Sciatic nerve (tissue), 2 donors: ENCODE measurements around the gene UNC80. TPM values are rescaled to one million over a fixed set of nuclear protein-coding genes. Genes with fewer than 3 reads are reported as not detected.

Source experiments
- ATAC-seq: fragments of 200-7000 bp; cut with Tn5 transposase; one replicate; pipeline ENCODE4 v1.9.1; 2020; ENCODE audit warnings: mild to moderate bottlenecking, moderate library complexity
- DNase-seq: peaks from one replicate; pipeline ENCODE4 v3.0.0-alpha.2; 2020; ENCODE audit warnings: low spot score
- intact Hi-C: fragments of 100-400 bp; cut with DNase I; formaldehyde crosslinking; loops from one replicate; pipeline ENCODE4 v1.14.2; 2022
- total RNA-seq: library from RNA; stranded (reverse); fragmentation: NEBNext Ultra II Directional; extraction: Animal tissue kit (Norgen Biotek cat#: 25700); gene quantifications from one replicate; pipeline ENCODE4 v1.2.1, GENCODE V29; 2021
- donor health status: DM: no; HTN: no; CAD: no.
- donor health status: DM: no; HTN: no; CAD: no.

The UNC80 gene
- total RNA-seq, 1 donor from 2014 or later, result 0.22 TPM

DNA sequence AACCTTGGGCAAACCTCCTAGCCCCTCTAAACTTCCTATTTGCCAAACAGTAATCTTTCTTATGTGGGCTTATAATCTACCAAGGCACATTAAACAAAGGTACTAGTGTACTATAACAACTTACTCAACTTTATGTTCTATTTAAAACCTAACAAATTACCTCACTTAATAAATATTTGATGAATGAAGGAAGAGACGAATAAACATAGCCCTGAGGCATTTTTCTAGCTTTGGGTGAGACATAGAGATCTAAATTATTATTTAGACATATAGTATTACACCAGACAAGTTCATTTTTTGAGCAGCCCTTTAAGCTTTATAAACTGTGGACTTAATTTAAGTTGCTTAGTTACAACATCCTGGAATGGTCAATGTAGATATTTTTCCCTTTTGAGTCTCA lies 104.6 kb downstream of the UNC80 start:
- DNase-seq (no peak), ATAC-seq (no peak)
- intact Hi-C loops, result loop anchor here (5.0 kb wide), 1 partner anchor 109 kb away; no protein-coding TSS in a partner anchor

GRCh38 chr2:209878701-209879100 lies 107.1 kb downstream of the UNC80 start:
- no peak for DNase-seq
- intact Hi-C loops, result loop anchor here (5.0 kb wide), 1 partner anchor 111 kb away; no protein-coding TSS in a partner anchor
- no peak for ATAC-seq

DNA sequence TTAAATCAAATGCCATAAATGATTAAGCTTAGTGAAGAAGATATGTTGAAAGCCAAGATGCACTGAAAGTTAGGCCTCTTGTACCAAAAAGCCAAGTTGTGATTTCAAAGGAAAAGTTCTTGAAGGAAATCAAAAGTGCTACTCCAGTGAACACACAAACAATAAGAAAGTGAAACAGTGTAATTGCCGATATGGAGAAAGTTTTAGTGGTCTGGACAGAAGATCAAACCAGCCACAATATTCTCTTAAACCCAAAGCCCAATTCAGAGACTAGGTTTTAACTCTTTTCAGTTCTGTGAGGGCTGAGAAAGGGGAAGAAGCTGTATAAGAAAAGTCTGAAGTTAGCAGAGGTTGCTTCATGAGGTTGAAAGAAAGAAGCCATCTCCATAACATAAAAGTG lies 129.0 kb downstream of the UNC80 start:
- ATAC-seq, result no peak
- intact Hi-C loops, result no loop called here

GRCh38 chr2:209901172-209901571 lies 129.5 kb downstream of the UNC80 start:
- DNase-seq, result no peak
- intact Hi-C loops, result no loop called here

More for the DNA sequence above, 129.0 kb downstream of the UNC80 start:
- DNase-seq, result no peak

GRCh38 chr2:209905691-209906090 lies 134.1 kb downstream of the UNC80 start:
- DNase-seq (no peak), ATAC-seq (no peak)
- intact Hi-C loops, result no loop called here

More at GRCh38 chr2:209901172-209901571, 129.5 kb downstream of the UNC80 start:
- ATAC-seq, result no peak

DNA sequence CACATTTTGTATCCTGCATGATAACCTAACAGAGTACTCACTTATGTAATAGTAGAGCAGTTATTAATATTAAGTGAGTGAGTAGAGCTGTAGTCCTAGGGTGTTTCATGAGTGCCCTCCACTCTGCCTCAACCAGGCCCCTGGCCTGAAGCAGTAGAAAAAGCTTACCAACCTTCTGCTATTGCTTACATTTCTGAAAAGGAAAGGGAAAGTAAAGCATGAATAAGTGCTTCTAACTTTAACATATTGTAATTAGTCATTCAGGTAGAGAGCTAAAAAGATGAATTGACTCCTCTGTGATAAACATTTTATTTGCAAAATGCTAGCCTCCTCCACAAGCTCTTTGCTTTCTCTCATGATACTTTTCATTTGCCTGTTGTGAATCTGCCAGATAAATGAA lies 136.1 kb downstream of the UNC80 start:
- ATAC-seq (no peak), DNase-seq (no peak)
- intact Hi-C loops, result no loop called here

DNA sequence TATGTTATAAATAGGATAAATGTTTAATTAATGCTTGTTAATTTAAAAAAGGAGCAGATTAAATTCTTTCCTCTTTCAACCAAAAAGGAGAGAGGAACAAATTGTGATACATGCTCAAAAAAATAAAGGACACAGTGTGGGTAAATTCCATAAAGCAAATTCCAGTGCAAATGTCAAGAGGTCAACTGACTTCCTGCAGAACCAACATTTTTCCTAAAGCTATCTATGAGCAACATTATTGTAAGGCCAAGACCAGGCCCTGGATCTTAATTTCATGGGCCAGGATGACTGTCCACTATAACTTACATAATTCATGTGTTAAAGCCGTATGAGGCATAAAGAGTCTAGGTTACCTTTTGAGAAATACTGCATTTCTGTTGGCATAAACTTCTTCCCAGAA lies 136.9 kb downstream of the UNC80 start:
- no peak for ATAC-seq
- intact Hi-C loops, result no loop called here
- DNase-seq, result no peak

DNA sequence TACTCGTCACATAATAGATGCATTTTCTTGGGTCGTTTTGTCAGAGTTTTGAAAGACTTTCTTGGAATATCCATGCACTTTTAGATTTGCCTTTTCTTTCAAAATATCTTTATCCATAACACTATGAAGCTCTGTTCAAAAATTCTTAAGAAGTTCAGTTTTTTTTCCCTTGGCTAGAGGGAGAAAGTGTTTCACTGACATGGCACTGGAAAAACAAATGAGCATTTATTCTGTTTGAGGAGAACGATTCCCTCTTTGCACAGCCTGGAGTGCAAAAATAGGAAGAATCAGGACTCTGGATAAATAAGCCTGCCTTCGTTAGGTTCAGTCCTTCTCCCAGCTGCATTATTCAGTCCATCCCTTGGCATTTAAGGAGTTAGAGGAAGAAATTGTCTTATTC lies 139.9 kb downstream of the UNC80 start:
- ATAC-seq (no peak), DNase-seq (no peak)
- intact Hi-C loops, result no loop called here

- no peak for DNase-seq
- intact Hi-C loops, result no loop called here
- ATAC-seq, result no peak
Observed at GRCh38 chr2:209913786-209914345, 142.2 kb downstream of the UNC80 start.

DNA sequence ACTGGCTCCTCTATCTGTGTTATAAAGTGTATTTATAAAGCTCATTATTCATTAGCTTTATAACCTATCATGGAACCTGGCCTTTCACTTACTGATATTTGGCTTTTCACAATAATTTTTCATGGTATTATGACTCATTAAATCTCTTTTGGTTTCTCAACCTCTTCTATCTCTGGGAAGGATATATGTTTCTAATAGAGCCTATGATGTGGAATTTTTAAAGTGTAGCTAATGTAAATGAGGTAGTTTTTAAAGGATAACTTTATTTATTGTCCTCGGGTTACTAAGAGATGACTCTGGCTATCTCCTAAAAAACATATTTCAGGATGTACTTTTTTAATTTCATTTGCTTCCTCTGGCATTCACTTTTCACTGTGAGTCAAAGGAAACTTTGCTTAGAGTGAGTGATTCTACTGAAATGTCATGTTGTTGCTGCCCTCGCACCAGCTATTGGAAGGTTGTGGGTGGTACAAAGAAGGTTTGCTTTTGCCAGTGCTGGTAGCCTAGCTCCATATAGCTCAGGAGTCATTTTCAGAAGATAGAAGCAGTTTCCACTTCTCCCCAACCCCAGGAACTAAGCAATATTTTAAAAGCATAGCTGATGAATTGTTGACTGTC lies 145.6 kb downstream of the UNC80 start:
- DNase-seq (no peak), ATAC-seq (no peak)
- intact Hi-C loops, result no loop called here

DNA sequence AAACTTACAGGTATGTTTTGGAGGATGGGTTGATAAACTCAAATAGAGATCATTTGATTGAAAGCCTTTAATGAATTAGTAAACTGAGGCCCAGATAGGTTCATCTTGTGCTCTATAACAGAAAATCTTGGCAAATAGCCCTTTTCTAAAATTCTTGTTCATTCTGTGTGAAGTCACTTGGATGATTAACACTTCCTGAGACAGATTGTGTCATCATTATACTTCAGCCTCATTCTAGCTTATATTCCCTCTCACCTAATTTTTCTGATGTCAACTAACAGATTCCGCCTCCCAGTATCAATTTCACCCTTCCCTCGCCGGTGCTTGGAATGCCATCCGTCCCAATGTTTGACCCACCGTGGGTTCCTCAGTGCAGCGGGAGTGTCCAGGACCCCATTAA lies 146.6 kb downstream of the UNC80 start:
- DNase-seq (no peak), ATAC-seq (no peak)
- intact Hi-C loops, result no loop called here

DNA sequence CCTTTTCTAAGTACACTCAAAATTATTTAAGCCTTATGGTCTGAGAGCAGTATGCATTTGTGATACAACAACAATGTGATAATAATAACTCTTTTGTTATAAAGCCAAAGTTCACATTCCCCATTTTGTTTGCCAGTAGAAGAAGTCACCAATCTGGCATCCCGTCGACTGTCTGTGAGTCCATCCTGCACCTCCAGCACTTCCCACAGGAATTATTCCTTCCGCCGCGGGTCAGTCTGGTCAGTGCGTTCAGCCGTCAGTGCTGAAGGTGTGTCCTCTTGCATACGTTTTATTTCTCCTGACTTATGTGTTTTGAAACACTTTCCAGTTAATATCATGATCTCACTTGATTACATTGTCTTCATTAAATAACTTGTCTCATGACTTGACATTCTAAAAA lies 150.5 kb downstream of the UNC80 start:
- no peak for DNase-seq
- intact Hi-C loops, result no loop called here
- ATAC-seq, result no peak

GRCh38 chr2:209929369-209929768 lies 157.7 kb downstream of the UNC80 start:
- intact Hi-C loops, result no loop called here
- ATAC-seq, result no peak
- no peak for DNase-seq

DNA sequence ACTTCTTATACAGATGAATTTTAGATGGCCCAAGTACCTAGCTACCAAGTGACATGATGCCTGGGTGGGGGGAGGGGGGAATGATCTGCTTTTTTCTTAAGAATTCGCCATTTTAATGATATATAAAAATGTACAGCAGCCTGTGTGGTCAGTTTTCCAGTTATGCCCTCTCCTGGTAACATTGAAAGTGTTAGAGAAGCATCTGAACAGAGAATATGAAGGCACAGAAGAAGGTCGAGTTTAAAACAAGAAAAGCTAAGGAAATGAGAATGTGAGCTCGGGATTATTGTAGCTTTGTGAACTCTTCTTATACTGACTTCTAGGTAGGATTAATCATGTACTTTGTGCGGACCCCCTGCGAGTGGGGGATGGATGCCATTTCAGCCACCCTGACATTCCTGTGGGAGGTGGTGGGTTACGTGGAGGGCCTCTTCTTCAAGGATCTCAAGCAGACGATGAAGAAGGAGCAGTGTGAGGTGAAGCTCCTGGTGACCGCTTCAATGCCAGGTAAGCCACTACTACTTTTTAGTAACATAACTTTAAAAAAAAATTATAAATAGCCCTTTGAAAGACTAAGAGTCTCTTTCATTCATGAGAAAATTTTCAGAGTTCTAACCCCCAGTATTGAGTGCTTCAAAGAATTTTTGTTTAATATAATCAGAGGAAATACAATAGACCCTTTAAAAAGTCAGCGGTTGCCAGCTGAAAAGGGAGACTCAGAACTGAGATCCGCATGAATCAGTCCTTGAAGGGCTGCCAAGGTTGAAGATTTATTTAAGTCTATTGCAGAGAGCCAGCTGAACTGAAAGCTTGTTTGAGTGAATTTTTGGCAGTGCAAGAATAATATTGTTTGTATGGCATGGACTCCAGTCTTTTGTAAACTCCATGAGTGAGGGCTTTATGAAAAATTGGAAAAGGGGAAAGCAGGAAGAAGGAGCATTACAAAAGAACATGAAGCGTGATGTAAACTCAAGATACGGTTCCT lies 162.2 kb downstream of the UNC80 start:
- intact Hi-C loops, result no loop called here
- DNase-seq (no peak), ATAC-seq (peak; percentile 71)

GRCh38 chr2:209936106-209936666 lies 164.6 kb downstream of the UNC80 start:
- no peak for DNase-seq
- ATAC-seq, result no peak
- intact Hi-C loops, result no loop called here

DNA sequence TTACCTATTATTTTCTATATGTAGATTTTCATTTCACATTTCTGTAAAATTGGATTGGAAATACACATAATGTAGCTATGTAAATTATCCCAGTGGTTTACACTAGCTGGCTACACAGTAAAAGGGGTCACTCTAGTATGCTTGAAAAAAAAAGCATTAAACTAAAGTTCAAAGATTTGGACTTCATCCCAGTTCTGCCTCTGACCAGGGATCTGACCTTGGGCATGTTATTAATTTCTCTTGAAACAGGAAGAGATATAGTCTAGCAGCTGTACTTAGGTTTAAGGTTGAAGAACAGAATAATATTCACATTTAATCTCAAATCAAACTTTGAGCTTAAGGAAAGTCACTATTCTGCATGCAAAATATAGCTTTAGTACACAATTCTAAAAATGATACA lies 166.3 kb downstream of the UNC80 start:
- DNase-seq (no peak), ATAC-seq (no peak)
- intact Hi-C loops, result no loop called here

GRCh38 chr2:209938906-209939305 lies 167.3 kb downstream of the UNC80 start:
- no peak for DNase-seq
- ATAC-seq, result no peak
- intact Hi-C loops, result no loop called here

GRCh38 chr2:209940936-209941335 lies 169.3 kb downstream of the UNC80 start:
- intact Hi-C loops, result no loop called here
- DNase-seq, result no peak
- ATAC-seq, result no peak

DNA sequence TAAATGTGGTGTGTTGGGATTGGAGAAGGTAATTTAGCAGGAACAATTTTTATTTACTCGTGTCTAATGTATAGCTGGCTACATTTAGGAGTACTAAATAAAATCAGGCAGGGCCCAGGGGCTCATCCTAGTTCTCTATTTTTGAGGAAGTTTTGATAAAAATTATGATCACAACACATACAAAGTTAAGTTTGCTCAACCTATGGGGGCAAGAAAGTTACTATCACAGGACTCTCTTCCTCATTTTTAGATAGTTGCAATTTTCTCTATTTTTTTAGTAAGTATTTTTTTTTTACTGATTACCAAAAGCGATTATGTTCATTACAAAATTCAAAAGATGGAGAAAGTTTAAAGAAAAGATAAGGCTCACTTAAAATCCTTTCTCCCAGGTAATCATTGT lies 170.8 kb downstream of the UNC80 start:
- DNase-seq, result no peak
- intact Hi-C loops, result no loop called here
- no peak for ATAC-seq
